ENCODE data around the gene ZNF337. TPM values are rescaled to one million over a fixed set of nuclear protein-coding genes. Genes with fewer than 3 reads are reported as not detected.

Gene ZNF337
- total and polyA plus RNA-seq, 10 of the 15 experiments (the other 5 are each of a cell fraction or from before 2014, with no cell fraction given) = 0.60 to 16.8 (median 9.1) TPM

DNA sequence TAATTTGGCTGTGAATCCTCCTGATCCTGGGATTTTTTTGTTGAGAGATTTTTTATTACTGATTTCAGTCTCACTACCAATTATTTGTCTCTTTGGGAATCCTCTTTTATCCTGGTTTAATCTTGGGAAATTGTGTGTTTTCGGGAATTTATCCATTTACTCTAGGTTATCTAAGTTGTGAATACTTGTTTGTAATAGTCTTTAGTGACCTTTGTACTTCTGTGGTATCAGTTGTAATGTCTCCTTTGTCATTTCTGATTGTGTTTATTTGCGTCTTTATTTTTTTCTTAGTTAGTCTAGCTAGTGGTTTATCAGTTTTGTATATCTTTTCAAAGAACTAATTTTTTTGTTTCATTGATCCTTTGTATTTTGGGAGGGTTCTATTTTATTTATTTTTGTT, 27.3 kb upstream of the ZNF337 start:
- no peak overlapping the region for H2AFZ ChIP-seq (ENCODE audit: control insufficient read depth, low read depth, low read length)
- H3K36me3 ChIP-seq (ENCODE audit: control insufficient read depth in 2 of 2, insufficient read depth in 2 of 2, low read length in 1 of 2) = no peaks in the 10 kb centered on the region
- no peak overlapping the region for H3K9ac ChIP-seq (ENCODE audit: control insufficient read depth, insufficient read depth, low read length)
- DNase-seq (ENCODE audit: low read depth, low spot score) = no peak
- H4K20me1 ChIP-seq (ENCODE audit: control insufficient read depth, insufficient read depth) = no peaks in the 10 kb centered on the region
- no peak for TF ChIP-seq ZNF622 (IDR thresholded peaks at IDR 0.05)
- WGBS (ENCODE audit: insufficient coverage, insufficient replicate concordance, low lambda C conversion rate, missing lambda C conversion rate) = 35% methylated on average over 2 of the region's 2 CpGs
- H3K27me3 ChIP-seq (replicated peaks in 1 of 2; ENCODE audit: control insufficient read depth in 2 of 2, insufficient read depth in 2 of 2, low read length in 1 of 2) = no peaks in the 10 kb centered on the region
- no TSS peak for BruUV-seq (replicated peaks)
- H3K9me3 ChIP-seq (replicated peaks; ENCODE audit: control insufficient read depth, insufficient read depth, low read length) = peaks cover 5% of the 10 kb centered on the region; the same call in 2 of the 3 replicates
- no peak for ATAC-seq
- no peak overlapping the region for H3K27ac ChIP-seq (ENCODE audit: control insufficient read depth, insufficient read depth)
- CTCF ChIA-PET = no interaction called here
- H3K79me2 ChIP-seq (ENCODE audit: control insufficient read depth, insufficient read depth, low read length) = no peaks in the 10 kb centered on the region
- no peak overlapping the region for H3K4me2 ChIP-seq (ENCODE audit: control insufficient read depth, insufficient read depth)
- RAD21 ChIA-PET (ENCODE audit: unreplicated experiment) = interaction anchor here (0.6 kb wide), 1 partner anchor 55 kb away, joined by 3 read pairs; no protein-coding TSS in a partner anchor
- intact Hi-C loops (cut with micrococcal nuclease; ENCODE audit: unreplicated experiment) = no loop called here
- no peak overlapping the region for H3K4me3 ChIP-seq
- in situ Hi-C loops (cut with MboI) = no loop called here
- POLR2A ChIA-PET = no interaction called here
- H3K4me1 ChIP-seq (ENCODE audit: control insufficient read depth, insufficient read depth, low read length) = no peaks in the 10 kb centered on the region
- FAIRE-seq = no peak
- SMC1A ChIA-PET (ENCODE audit: uncharacterized antibody, unreplicated experiment) = interaction anchor here (0.5 kb wide), 1 partner anchor 307 kb away, joined by 3 read pairs; no protein-coding TSS in a partner anchor

DNA sequence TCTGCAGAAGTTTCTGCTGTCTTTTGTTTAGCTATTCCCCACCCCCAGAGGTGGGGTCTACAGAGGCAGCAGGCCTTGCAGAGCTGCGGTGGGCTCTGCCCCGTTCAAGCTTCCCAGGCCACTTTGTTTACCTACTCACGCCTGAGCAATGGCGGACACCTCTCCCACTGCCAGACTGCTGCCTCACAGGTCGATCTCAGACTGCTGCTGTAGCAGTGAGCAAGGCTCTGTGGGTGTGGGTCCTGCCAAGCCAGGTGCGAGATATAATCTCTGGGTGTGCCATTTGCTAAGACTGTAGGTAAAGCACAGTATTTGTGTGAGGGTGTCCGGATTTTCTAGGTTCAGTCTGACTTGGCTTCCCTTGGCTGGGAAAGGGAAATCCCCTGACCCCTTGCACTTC, 23.6 kb upstream of the ZNF337 start:
- intact Hi-C loops (cut with micrococcal nuclease; ENCODE audit: unreplicated experiment) = no loop called here
- TF ChIP-seq EED (IDR thresholded peaks at IDR 0.05; ENCODE audit: low read depth) (no peak), EZH2 (IDR thresholded peaks at IDR 0.05; ENCODE audit: borderline replicate concordance, control insufficient read depth, low read depth, low read length) (no peak), JUND (IDR thresholded peaks at IDR 0.05; ENCODE audit: low read depth, low read length) (no peak)
- TF ChIP-seq, protein P1, sequence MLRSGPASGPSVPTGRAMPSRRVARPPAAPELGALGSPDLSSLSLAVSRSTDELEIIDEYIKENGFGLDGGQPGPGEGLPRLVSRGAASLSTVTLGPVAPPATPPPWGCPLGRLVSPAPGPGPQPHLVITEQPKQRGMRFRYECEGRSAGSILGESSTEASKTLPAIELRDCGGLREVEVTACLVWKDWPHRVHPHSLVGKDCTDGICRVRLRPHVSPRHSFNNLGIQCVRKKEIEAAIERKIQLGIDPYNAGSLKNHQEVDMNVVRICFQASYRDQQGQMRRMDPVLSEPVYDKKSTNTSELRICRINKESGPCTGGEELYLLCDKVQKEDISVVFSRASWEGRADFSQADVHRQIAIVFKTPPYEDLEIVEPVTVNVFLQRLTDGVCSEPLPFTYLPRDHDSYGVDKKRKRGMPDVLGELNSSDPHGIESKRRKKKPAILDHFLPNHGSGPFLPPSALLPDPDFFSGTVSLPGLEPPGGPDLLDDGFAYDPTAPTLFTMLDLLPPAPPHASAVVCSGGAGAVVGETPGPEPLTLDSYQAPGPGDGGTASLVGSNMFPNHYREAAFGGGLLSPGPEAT (IDR thresholded peaks at IDR 0.05; ENCODE audit: low read depth) = no peak
- TF ChIP-seq, protein P2, sequence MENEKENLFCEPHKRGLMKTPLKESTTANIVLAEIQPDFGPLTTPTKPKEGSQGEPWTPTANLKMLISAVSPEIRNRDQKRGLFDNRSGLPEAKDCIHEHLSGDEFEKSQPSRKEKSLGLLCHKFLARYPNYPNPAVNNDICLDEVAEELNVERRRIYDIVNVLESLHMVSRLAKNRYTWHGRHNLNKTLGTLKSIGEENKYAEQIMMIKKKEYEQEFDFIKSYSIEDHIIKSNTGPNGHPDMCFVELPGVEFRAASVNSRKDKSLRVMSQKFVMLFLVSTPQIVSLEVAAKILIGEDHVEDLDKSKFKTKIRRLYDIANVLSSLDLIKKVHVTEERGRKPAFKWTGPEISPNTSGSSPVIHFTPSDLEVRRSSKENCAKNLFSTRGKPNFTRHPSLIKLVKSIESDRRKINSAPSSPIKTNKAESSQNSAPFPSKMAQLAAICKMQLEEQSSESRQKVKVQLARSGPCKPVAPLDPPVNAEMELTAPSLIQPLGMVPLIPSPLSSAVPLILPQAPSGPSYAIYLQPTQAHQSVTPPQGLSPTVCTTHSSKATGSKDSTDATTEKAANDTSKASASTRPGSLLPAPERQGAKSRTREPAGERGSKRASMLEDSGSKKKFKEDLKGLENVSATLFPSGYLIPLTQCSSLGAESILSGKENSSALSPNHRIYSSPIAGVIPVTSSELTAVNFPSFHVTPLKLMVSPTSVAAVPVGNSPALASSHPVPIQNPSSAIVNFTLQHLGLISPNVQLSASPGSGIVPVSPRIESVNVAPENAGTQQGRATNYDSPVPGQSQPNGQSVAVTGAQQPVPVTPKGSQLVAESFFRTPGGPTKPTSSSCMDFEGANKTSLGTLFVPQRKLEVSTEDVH (IDR thresholded peaks at IDR 0.05; ENCODE audit: low read depth, partially characterized antibody) = no peak
- TF ChIP-seq, protein P3, sequence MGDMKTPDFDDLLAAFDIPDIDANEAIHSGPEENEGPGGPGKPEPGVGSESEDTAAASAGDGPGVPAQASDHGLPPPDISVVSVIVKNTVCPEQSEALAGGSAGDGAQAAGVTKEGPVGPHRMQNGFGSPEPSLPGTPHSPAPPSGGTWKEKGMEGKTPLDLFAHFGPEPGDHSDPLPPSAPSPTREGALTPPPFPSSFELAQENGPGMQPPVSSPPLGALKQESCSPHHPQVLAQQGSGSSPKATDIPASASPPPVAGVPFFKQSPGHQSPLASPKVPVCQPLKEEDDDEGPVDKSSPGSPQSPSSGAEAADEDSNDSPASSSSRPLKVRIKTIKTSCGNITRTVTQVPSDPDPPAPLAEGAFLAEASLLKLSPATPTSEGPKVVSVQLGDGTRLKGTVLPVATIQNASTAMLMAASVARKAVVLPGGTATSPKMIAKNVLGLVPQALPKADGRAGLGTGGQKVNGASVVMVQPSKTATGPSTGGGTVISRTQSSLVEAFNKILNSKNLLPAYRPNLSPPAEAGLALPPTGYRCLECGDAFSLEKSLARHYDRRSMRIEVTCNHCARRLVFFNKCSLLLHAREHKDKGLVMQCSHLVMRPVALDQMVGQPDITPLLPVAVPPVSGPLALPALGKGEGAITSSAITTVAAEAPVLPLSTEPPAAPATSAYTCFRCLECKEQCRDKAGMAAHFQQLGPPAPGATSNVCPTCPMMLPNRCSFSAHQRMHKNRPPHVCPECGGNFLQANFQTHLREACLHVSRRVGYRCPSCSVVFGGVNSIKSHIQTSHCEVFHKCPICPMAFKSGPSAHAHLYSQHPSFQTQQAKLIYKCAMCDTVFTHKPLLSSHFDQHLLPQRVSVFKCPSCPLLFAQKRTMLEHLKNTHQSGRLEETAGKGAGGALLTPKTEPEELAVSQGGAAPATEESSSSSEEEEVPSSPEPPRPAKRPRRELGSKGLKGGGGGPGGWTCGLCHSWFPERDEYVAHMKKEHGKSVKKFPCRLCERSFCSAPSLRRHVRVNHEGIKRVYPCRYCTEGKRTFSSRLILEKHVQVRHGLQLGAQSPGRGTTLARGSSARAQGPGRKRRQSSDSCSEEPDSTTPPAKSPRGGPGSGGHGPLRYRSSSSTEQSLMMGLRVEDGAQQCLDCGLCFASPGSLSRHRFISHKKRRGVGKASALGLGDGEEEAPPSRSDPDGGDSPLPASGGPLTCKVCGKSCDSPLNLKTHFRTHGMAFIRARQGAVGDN (IDR thresholded peaks at IDR 0.05) = no peak

More for the DNA sequence above, 23.6 kb upstream of the ZNF337 start:
- Histone ChIP-seq H3K79me2 (ENCODE audit: control insufficient read depth, insufficient read depth, low read length) (no peaks in the 10 kb centered on the region), H3K27me3 (replicated peaks in 1 of 2; ENCODE audit: control insufficient read depth in 2 of 2, insufficient read depth in 2 of 2, low read length in 1 of 2) (no peaks in the 10 kb centered on the region), H3K9me3 (replicated peaks; ENCODE audit: control insufficient read depth, insufficient read depth, low read length) (no peaks in the 10 kb centered on the region; the same call in 2 of the 3 replicates), H3K27ac (ENCODE audit: control insufficient read depth, insufficient read depth) (no peak overlapping the region), H3K36me3 (ENCODE audit: control insufficient read depth in 2 of 2, insufficient read depth in 2 of 2, low read length in 1 of 2) (no peaks in the 10 kb centered on the region), H3K4me2 (ENCODE audit: control insufficient read depth, insufficient read depth) (no peak overlapping the region), H3K4me3 (no peak overlapping the region), H2AFZ (ENCODE audit: control insufficient read depth, low read depth, low read length) (no peak overlapping the region), H4K20me1 (ENCODE audit: control insufficient read depth, insufficient read depth) (no peaks in the 10 kb centered on the region), H3K9ac (ENCODE audit: control insufficient read depth, insufficient read depth, low read length) (no peak overlapping the region), H3K4me1 (ENCODE audit: control insufficient read depth, insufficient read depth, low read length) (no peaks in the 10 kb centered on the region)
- ChIA-PET RAD21 (ENCODE audit: unreplicated experiment) (no interaction called here), SMC1A (ENCODE audit: uncharacterized antibody, unreplicated experiment) (no interaction called here), CTCF (no interaction called here), POLR2A (no interaction called here)
- ATAC-seq = no peak
- BruUV-seq (replicated peaks) = no TSS peak
- in situ Hi-C loops (cut with MboI) = no loop called here
- no peak for DNase-seq (ENCODE audit: low read depth, low spot score)
- no peak for FAIRE-seq
- WGBS (ENCODE audit: insufficient coverage, insufficient replicate concordance, low lambda C conversion rate, missing lambda C conversion rate) = 77% methylated on average over 7 of the region's 7 CpGs
